Neural cell (in vitro differentiated cells): ENCODE results near the gene CDC37L1. TPM values are rescaled to one million over a fixed set of nuclear protein-coding genes. Genes with fewer than 3 reads are reported as not detected.
"Not testable (repeated sequence)": the region's sequence is repeated elsewhere in the genome, so short reads cannot be mapped to it uniquely, and the experiment has no call there.

ENCODE experiments used
- H2AFZ ChIP-seq: fragments of 200-600, 300-800 bp; sonication (generic), shearing (Covaris generic); 2 replicates; pipeline ENCODE4 v1.6.0; 2014; ENCODE audit warnings: low read depth, mild to moderate bottlenecking, antibody characterized with exemption, low read length, moderate library complexity
- H3F3A ChIP-seq: fragments of 200-600 bp; shearing (Covaris generic); 2 replicates; pipeline ENCODE4 v1.6.1; 2016; ENCODE audit warnings: mild to moderate bottlenecking, moderate library complexity, mixed read lengths, antibody characterized with exemption, low read length; ENCODE audit not compliant: insufficient read depth, poor library complexity, severe bottlenecking
- H3K27ac ChIP-seq: fragments of 200-600, 300-800 bp; sonication (generic), shearing (Covaris generic); 2 replicates; pipeline ENCODE4 v1.5.1; 2014; ENCODE audit warnings: mild to moderate bottlenecking, low read length, moderate library complexity
- H3K27me3 ChIP-seq: fragments of 300-800, 200-600 bp; sonication (generic), shearing (Covaris generic); 2 replicates; pipeline ENCODE4 v1.6.0; 2014; ENCODE audit warnings: mild to moderate bottlenecking, low read depth, low read length, moderate library complexity; ENCODE audit not compliant: insufficient read depth
- H3K36me3 ChIP-seq: fragments of 300-800, 200-600 bp; sonication (generic), shearing (Covaris generic); 2 replicates; pipeline ENCODE4 v1.5.1; 2014; ENCODE audit warnings: mild to moderate bottlenecking, antibody characterized with exemption, low read length, moderate library complexity; ENCODE audit not compliant: insufficient read depth
- H3K4me2 ChIP-seq: fragments of 300-800, 200-600 bp; sonication (generic), shearing (Covaris generic); 2 replicates; pipeline ENCODE4 v1.6.0; 2014; ENCODE audit warnings: mild to moderate bottlenecking, low read length
- H3K4me3 ChIP-seq: fragments of 300-800, 200-600 bp; sonication (generic), shearing (Covaris generic); 2 replicates; pipeline ENCODE4 v1.5.1; 2014; ENCODE audit warnings: mild to moderate bottlenecking, low read length, moderate library complexity
- H3K79me2 ChIP-seq: fragments of 200-600 bp; shearing (Covaris generic); replicated peaks from 2 replicates; pipeline ENCODE4 v1.6.0; 2014; ENCODE audit warnings: mild to moderate bottlenecking, low read length, moderate library complexity; ENCODE audit not compliant: insufficient read depth
- H3K9ac ChIP-seq: fragments of 300-800, 200-600 bp; sonication (generic), shearing (Covaris generic); 2 replicates; pipeline ENCODE4 v1.6.1; 2016; ENCODE audit warnings: mild to moderate bottlenecking, low read length, mixed read lengths
- H3K9me2 ChIP-seq: fragments of 200-600 bp; shearing (Covaris generic); 2 replicates; pipeline ENCODE4 v1.6.1; 2016; ENCODE audit warnings: mild to moderate bottlenecking, low read length, mixed read lengths; ENCODE audit not compliant: insufficient read depth
- H3K9me3 ChIP-seq: fragments of 200-600, 300-800 bp; sonication (generic), shearing (Covaris generic); 2 replicates; pipeline ENCODE4 v1.6.1; 2016; ENCODE audit warnings: mild to moderate bottlenecking, mixed run types, low read length, moderate library complexity, mixed read lengths
- H4K20me1 ChIP-seq: fragments of 200-600 bp; shearing (Covaris generic); 2 replicates; pipeline ENCODE4 v1.6.1; 2016; ENCODE audit warnings: mild to moderate bottlenecking, mixed run types; ENCODE audit not compliant: insufficient read depth
- CTCF ChIP-seq: fragments of 450-650 bp; IDR thresholded peaks from 2 replicates; pipeline ENCODE4 v1.5.1; 2014; ENCODE audit warnings: antibody characterized with exemption, mild to moderate bottlenecking, moderate library complexity; ENCODE audit not compliant: poor library complexity, severe bottlenecking
- EP300 ChIP-seq: fragments of 450-650 bp; conservative IDR thresholded peaks from 2 replicates; pipeline ENCODE4 v1.6.1; 2014; ENCODE audit warnings: antibody characterized with exemption, mild to moderate bottlenecking, moderate library complexity; ENCODE audit not compliant: poor library complexity, severe bottlenecking
- EZH2 ChIP-seq: fragments of 200-600, 300-800 bp; shearing (Covaris generic), sonication (generic); IDR thresholded peaks from 2 replicates; pipeline ENCODE4 v1.6.1; 2014; ENCODE audit warnings: antibody characterized with exemption, low read length, borderline replicate concordance, mild to moderate bottlenecking; ENCODE audit not compliant: insufficient read depth, poor library complexity, severe bottlenecking
- MXI1 ChIP-seq: fragments of 450-650 bp; conservative IDR thresholded peaks from 2 replicates; pipeline ENCODE4 v1.6.1; 2014; ENCODE audit warnings: antibody characterized with exemption, mild to moderate bottlenecking; ENCODE audit not compliant: poor library complexity, severe bottlenecking
- POLR2AphosphoS5 ChIP-seq: IDR thresholded peaks from 2 replicates; pipeline ENCODE4 v1.6.1; 2012
- RAD21 ChIP-seq: fragments of 450-650 bp; conservative IDR thresholded peaks from 2 replicates; pipeline ENCODE4 v1.6.1; 2014; ENCODE audit warnings: antibody characterized with exemption, mild to moderate bottlenecking, moderate library complexity
- REST ChIP-seq: IDR thresholded peaks from 2 replicates; pipeline ENCODE4 v1.6.1; 2012; ENCODE audit warnings: borderline replicate concordance
- SMC3 ChIP-seq: fragments of 450-650 bp; conservative IDR thresholded peaks from 2 replicates; pipeline ENCODE4 v1.6.1; 2014; ENCODE audit warnings: antibody characterized with exemption, mild to moderate bottlenecking, moderate library complexity; ENCODE audit not compliant: poor library complexity
- TAF1 ChIP-seq: IDR thresholded peaks from 2 replicates; pipeline ENCODE4 v1.6.1; 2012; ENCODE audit warnings: low read depth
- polyA plus RNA-seq: library from polyadenylated mRNA; depleted of rRNA; stranded (reverse); fragments of >200 nt; gene quantifications from 2 replicates; pipeline ENCODE4 v1.2.3, GENCODE V29; 2014

CDC37L1 gene
- polyA plus RNA-seq, 1 donor from 2014 or later: 34.7 TPM

GRCh38 chr9:4656196-4656595 is 23.2 kb upstream of the CDC37L1 start:
- not testable (repeated sequence) for H3K79me2 ChIP-seq, H3F3A ChIP-seq, H3K9me3 ChIP-seq, H3K4me3 ChIP-seq, H3K4me2 ChIP-seq, H3K9ac ChIP-seq, H2AFZ ChIP-seq, H3K27ac ChIP-seq, H4K20me1 ChIP-seq, H3K27me3 ChIP-seq, H3K9me2 ChIP-seq, H3K36me3 ChIP-seq

GRCh38 chr9:4656621-4657020 is 22.7 kb upstream of the CDC37L1 start:
- H3K4me2 ChIP-seq: no peak overlapping the region
- H3K27ac ChIP-seq: no peak overlapping the region
- no peaks in the 10 kb centered on the region for H3K79me2 ChIP-seq

More at GRCh38 chr9:4656621-4657020, 22.7 kb upstream of the CDC37L1 start:
- Histone ChIP-seq H3K27me3 (no peaks in the 10 kb centered on the region), H3K9me3 (no peaks in the 10 kb centered on the region), H3F3A (no peaks in the 10 kb centered on the region), H4K20me1 (no peaks in the 10 kb centered on the region), H3K9ac (no peak overlapping the region), H3K36me3 (no peaks in the 10 kb centered on the region), H3K4me3 (no peak overlapping the region), H3K9me2 (no peaks in the 10 kb centered on the region), H2AFZ (no peak overlapping the region)
- TF ChIP-seq CTCF: no peak
- no peak for TF ChIP-seq EZH2
- no peak for TF ChIP-seq SMC3
- no peak for TF ChIP-seq EP300
- no peak for TF ChIP-seq MXI1
- TF ChIP-seq POLR2AphosphoS5: no peak
- TF ChIP-seq REST: no peak
- no peak for TF ChIP-seq RAD21
- TF ChIP-seq TAF1: no peak
